ENCODE results near the gene LRRC71. TPM values are rescaled to one million over a fixed set of nuclear protein-coding genes. Genes with fewer than 3 reads are reported as not detected.

LRRC71 gene
- polyA plus RNA-seq, 1 of the 3 experiments (the other 2 are of a cell fraction), result 0.03 TPM

GRCh38 chr1:156894711-156895454 lies 25.5 kb upstream of the LRRC71 start (continued):
- no peak for TF ChIP-seq REST (IDR thresholded peaks at IDR 0.05; ENCODE audit: low read depth, low read length)
- TF ChIP-seq GABPA (IDR thresholded peaks at IDR 0.05; ENCODE audit: low read depth), result no peak
- no peak for TF ChIP-seq SIN3A (IDR thresholded peaks at IDR 0.05; ENCODE audit: borderline replicate concordance, low read depth, low read length)
- TF ChIP-seq RAD21 (IDR thresholded peaks at IDR 0.05; ENCODE audit: low read length), result no peak
- TF ChIP-seq MAX (IDR thresholded peaks at IDR 0.05; ENCODE audit: low read depth), result no peak
- TF ChIP-seq CHD2 (IDR thresholded peaks at IDR 0.05; ENCODE audit: low read length, partially characterized antibody), result no peak

- peak; percentile 60 for DNase-seq
- peaks cover 40 to 58% of the 10 kb centered on the region in 2 experiments; a peak in 3 of 4 replicates for H3K4me1 ChIP-seq (ENCODE audit: control insufficient read depth in 1 of 2, insufficient read depth in 2 of 2, low read depth in 1 of 2, low read length in 1 of 2)
Observed at GRCh38 chr1:156895455-156895812, 25.0 kb upstream of the LRRC71 start.

More at GRCh38 chr1:156895455-156895812, 25.0 kb upstream of the LRRC71 start:
- peak overlapping the region; percentile 21; the same call in 1 of the 2 replicates for H2AFZ ChIP-seq (ENCODE audit: low read depth)
- H4K20me1 ChIP-seq (ENCODE audit: insufficient read depth), result no peaks in the 10 kb centered on the region
- ChIA-PET POLR2A (interaction anchor here (1.3 kb wide), 1 partner anchor 18 kb away, joined by 3 read pairs; no protein-coding TSS in a partner anchor), CTCF (interaction anchor here (1.1 to 12.6 kb wide), 6 partner anchors 16 to 271 kb away, joined by 3 to 308 read pairs (median 12); partner anchors contain the start of gene NTRK1)
- no peaks in the 10 kb centered on the region for H3K9me2 ChIP-seq
- H3K27ac ChIP-seq (ENCODE audit: low read depth in 2 of 2, low read length in 1 of 2), result peak overlapping the region; percentile 87 to 96
- H3K79me2 ChIP-seq (ENCODE audit: insufficient read depth), result no peaks in the 10 kb centered on the region
- no peaks in the 10 kb centered on the region for H3K27me3 ChIP-seq (ENCODE audit: insufficient read depth)
- H3F3A ChIP-seq (replicated peaks; ENCODE audit: insufficient read depth), result peaks cover 35% of the 10 kb centered on the region
- no peaks in the 10 kb centered on the region for H3K36me3 ChIP-seq (replicated peaks in 1 of 2; ENCODE audit: control insufficient read depth in 1 of 2, insufficient read depth in 2 of 2, low read length in 1 of 2)
- no peak for TF ChIP-seq TCF12 (IDR thresholded peaks at IDR 0.05)
- no peak for TF ChIP-seq NRF1 (IDR thresholded peaks at IDR 0.05; ENCODE audit: low read depth, low read length)
- TF ChIP-seq FOXJ3 (CRISPR knock-in tag; IDR thresholded peaks at IDR 0.05), result no peak
- TF ChIP-seq SIN3A (IDR thresholded peaks at IDR 0.05; ENCODE audit: borderline replicate concordance, low read depth, low read length), result no peak
- no peak for TF ChIP-seq GATA2 (CRISPR knock-in tag; IDR thresholded peaks at IDR 0.05)
- TF ChIP-seq PBX3 (IDR thresholded peaks at IDR 0.05), result no peak
- TF ChIP-seq ELF1 (IDR thresholded peaks at IDR 0.05), result no peak
- no peak for TF ChIP-seq RFX5 (IDR thresholded peaks at IDR 0.05; ENCODE audit: low read length)
- TF ChIP-seq TAF1 (IDR thresholded peaks at IDR 0.05; ENCODE audit: borderline replicate concordance, low read depth, low read length), result no peak
- no peak for TF ChIP-seq RXRA (IDR thresholded peaks at IDR 0.05; ENCODE audit: borderline replicate concordance, low read depth)
- TF ChIP-seq RCOR1 (IDR thresholded peaks at IDR 0.05; ENCODE audit: low read length), result no peak
- TF ChIP-seq CHD2 (IDR thresholded peaks at IDR 0.05; ENCODE audit: low read length, partially characterized antibody), result no peak
- TF ChIP-seq SMC3 (IDR thresholded peaks at IDR 0.05; ENCODE audit: low read depth, low read length), result no peak
- no peak for TF ChIP-seq MEF2A (IDR thresholded peaks at IDR 0.05; ENCODE audit: borderline replicate concordance, low read depth)
- H3K9me3 ChIP-seq, result no peaks in the 10 kb centered on the region
- peak overlapping the region; percentile 15; the same call in 1 of the 2 replicates for H3K9ac ChIP-seq
- peak overlapping the region; percentile 77 for H3K4me2 ChIP-seq
- no peak overlapping the region for H3K4me3 ChIP-seq (ENCODE audit: low read depth in 2 of 2, low read length in 1 of 2)
- WGBS (ENCODE audit: low lambda C conversion rate), result 83% methylated on average over 4 of the region's 4 CpGs
